GDM1 (cell line): ENCODE results near the gene TENM4.

Experiments used
- DNase-seq: peaks from one replicate; lab custom pipeline; 2025; lab: John Stamatoyannopoulos, UW

Gene TENM4

DNA sequence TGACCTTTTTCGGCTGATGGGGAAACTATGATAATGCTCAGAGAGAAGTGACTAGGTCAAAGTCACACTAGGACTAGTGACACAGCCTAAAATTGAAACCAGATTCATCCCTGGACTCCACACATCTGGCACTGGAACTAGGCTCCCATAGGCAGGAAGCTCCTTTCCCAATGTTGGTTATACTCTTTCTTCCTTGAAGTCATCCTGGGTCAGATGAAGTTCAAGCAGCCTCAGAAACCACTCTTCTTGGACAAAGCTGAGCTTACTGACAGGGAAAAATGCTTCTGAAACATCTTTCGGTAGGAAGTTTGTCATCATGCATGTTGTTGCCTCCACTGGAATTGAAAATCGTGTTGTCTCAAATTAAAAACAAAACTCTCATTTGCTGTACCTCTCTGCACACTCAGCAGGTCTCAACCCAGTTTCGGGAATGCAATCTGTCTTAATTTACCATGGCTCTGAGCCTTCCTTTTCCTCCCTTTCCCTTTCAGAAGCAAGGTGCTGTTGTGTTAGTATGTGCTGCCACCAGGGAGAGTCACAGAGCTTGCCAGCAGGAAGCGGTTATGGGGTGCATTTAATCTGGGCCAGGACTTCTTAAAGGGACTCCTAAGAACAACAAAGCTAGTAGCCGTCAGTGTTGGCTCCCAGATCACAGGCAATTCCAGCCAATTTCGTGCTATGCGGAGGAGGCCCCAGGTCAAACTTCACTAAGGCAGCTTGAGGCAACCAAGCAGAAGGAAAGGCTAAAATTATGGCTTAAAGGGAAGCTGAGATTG lies 384.8 kb downstream of the TENM4 start:
- no peak for DNase-seq

DNA sequence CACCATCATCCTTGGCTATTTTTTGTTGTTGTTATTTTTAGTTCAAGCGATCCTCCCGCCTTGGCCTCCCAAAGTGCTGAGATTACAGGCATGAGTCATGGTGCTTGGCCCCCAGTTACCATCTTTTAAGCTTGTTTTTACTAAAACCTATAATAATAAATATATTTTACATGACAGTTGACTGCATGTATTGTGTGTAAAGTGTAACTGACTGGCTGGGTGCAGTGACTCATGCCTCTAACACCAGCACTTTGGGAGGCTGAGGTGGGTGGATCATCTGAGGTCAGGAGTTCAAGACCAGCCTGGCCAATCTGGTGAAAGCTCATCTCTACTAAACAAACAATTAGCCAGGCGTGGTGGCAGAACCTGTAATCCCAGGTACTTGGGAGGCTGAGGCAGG lies 386.2 kb downstream of the TENM4 start:
- DNase-seq: no peak

DNA sequence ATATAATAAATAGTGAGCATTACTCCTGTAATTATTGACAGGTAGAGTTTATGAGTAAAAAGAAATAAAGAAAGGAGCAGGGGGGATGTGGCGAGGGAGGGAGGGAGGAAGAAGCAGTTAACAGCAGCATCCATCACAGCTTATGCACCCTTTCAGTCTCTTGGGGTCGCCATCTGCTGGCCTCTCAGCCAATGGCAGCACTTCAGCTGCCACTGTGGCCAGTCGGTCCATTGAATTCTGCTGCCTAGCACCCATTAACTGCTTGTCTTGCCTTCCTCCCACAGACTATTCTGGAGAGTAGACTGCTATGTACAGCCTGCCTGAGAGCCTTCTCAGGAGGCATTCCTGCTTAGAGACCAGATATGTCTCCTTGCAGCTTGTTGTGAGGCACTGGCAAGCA lies 388.3 kb downstream of the TENM4 start:
- DNase-seq: no peak

DNA sequence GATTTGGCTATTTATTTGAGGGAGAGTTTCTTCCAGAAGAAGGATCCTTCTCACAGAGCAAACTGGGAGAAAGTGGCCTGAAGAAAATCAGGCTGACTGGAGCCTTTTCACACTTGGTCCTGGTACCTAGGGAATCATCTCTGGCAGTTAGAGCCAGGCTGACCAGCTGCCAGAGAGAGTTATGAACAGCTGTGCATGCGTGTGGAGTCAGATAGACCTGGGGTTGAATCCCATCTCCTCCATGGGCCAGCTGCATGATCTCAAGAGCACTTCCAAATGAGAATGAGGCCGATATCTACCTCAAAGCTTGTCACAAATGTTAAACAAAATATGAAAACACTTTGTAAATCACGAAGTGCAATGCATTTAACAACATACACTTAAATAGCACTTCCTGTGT lies 390.0 kb downstream of the TENM4 start:
- no peak for DNase-seq

DNA sequence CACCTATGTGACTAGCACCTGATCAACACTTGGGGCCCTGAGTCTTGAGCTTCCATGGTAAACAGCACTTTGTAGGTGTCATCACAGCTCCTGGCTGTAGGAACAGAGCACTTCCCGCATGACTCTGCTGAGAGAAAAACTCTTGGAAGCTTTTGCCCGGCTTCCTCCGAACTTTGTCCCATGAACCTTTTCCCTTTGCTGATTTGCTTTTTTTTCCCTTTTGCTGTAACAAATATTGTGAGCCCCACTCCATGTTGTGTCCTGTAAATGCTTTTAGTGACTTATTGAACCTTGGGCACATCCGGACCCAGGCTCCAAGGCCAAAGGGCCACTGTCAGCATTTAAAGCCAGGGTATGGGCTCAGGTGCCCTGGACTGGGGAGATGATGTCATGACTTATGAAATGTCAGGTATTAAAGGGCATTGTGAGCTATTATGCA lies 391.1 kb downstream of the TENM4 start:
- no peak for DNase-seq

DNA sequence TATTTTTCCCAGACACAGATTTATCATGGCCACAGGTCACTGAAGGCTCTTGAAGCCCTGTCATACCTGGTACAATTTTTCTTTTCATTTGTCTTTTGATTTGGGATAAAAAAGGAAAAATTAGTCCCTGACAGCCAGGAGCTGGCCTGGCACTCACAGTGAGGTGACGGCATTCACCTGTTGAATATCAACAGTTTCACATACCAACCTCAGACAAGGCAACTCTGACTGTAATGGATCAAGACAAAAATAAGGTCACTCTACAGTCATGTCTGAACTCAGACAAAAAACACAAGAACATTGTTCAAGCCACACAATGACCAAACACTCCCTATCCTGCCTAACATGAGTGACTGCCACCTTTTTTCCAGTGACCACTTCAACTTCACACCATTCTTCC lies 392.9 kb downstream of the TENM4 start:
- DNase-seq: no peak

DNA sequence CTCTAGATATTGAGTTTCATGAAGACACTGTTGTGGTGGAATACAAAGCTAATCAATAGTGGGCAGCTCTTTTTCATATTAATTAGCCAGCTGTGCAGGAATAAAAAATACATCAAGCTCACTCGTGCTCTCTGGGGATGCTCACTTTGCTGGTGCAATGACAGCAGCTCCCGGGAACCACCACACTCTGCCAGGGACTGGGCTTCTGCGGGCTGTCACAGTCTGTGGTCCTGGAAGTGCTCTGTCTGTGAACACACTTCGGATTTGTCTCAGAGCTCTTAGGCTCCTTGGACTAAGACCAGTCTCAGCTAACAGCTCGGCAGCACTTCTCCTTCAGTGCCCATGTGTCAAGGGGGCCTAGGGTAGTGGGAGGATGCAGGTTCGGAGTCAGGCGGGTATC lies 393.5 kb downstream of the TENM4 start:
- no peak for DNase-seq

DNA sequence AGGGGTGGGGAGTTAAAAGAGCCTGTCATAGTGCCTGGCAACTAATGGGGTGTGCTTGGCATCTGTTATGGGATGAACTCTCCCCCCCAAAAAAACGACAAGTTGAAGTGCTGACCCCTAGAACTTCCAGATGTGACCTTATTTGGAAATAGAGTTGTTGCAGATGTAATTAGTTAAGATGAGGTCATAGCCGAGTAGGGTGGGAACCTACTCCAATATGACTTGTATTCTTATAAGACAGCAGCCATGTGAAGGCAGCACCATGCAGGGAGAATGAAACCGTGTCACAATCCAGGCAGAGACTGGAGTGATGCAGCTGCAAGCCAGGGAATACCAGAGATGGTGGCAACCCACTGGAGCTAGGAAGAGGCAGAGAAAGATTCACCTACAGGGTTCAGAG lies 394.5 kb downstream of the TENM4 start:
- DNase-seq: no peak

DNA sequence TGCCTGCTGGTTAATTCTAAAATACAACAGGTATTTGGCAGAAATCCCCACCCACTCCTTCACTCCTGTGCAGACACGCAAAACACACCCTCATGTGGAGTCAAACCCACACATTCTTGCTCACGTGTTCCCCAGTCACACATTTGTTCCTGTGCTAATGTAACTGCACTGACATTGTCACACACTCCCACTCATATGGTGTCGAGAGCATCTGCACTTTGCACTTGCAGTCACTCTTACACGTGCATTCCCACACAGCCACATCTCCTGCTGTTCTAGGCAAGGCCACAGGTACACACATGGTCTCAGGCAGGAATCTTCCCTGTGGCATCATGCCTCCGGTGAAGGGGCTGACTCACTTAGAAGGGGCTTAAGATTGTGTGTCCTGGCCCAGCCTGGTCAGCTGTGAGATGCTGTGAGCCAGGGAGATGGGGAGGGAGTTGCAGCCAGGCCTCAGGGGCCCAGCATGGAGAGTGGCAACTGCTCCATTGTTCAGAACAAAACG lies 395.0 kb downstream of the TENM4 start:
- no peak for DNase-seq

DNA sequence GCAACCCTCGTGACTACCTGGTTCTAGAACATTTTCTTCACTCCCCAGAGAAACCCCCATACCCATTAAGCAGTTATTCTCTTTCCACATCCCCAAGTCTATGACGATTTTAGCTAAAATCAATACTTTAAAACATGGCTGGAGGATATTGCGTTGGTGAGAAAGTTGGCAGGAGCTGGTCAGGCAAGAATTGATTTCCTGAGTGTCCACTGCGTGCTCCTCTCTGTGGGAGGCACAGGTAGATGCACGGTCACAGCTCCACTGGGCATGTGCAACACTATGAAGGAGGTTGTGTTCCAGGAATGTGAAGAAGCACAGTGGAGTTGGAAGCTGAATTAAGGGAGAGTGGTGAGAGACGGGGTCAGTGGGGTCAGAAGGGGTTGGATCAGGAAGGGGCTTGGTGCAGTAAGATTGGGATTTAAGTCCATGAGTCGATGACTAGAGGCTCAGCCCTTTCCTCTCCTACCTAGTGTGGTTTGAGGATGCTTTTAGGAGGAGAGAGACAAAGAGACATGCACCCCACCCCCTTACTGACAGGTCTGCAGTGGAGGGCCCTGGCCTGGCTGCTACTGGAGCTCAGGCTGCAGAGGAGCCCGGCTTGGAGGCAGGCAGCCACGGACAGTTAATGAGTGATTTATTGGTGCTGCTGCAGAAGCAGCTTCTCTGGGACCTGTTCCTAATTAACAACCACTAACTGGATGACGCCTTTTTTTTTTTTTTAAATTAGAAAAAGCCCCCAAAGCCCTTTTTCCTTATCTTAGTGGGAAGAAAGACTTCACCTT lies 395.6 kb downstream of the TENM4 start:
- DNase-seq: no peak

DNA sequence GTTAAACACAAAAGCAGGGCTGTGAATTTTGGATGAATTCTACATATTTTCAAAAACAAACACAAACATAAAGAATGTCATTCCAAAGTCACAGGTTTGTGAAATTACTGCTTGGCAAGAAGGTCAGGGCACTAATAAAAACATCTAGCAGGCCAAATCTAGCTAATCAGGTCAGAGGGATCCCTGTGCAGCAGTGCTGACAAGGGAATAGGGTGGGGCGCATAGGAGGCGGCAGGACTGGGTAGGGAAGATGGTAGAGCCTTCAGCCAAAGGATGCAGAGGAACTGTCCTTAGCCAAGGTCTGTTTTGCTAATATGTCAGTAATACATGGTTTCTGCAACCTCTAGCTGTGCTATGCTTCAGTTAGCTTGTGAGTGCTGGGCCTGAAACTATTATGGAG lies 396.6 kb downstream of the TENM4 start:
- DNase-seq: no peak

DNA sequence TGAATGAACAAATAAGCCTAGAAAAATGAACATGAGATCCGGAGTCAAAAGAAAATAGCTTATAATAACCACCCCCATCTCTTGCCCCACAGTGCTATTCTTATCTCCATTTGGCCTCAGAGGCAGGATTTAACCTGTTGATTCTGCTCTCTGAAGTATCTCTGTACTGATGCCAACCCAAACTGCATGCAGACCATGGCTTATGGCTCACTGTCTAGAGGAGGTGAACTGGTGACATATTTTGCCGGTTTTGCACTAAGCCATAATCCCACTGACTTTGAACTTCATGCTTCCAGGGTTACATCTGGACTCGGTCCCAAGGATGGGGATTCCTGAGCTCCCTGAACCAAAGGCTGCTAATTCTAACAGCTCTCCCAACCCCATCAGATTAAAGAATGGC lies 397.1 kb downstream of the TENM4 start:
- DNase-seq: no peak

DNA sequence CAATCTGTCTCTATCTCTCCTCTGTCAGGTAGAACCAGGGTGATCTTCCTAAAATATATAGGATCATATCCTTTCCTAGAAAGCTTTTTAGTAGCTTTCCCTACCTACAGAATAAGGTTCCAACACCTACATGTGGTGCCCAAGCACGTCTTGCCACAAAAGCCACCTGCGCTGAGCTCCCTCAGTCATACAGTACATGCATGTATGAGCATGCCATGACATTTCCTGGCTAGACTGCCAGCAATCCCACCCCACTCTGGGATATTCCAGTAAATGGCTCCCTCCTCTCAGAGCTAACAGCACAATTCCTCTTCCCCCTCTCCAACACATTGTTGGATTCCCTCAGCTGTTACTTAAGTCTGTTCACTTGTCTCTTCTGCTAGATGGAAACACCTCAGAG lies 398.0 kb downstream of the TENM4 start:
- DNase-seq: no peak

DNA sequence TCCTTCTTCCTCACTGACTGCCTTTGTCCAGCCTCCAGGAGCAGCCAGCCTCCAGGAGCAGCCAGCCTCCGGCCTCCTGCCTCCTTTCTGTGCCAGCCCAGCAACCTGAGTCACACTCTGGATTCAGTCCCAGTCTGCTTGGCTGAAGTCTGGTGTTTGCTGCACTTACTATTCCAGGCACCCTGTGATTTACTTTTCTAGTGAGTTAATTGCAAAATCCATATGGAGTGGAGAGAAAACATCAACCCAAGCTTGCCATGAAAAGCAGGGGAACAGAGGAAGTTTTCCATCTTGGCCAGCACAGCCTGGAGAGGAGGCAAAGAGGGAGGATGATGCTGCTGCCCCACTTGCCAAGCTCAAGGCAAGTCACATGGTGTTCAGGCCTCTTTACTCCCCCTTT lies 400.5 kb downstream of the TENM4 start:
- no peak for DNase-seq

DNA sequence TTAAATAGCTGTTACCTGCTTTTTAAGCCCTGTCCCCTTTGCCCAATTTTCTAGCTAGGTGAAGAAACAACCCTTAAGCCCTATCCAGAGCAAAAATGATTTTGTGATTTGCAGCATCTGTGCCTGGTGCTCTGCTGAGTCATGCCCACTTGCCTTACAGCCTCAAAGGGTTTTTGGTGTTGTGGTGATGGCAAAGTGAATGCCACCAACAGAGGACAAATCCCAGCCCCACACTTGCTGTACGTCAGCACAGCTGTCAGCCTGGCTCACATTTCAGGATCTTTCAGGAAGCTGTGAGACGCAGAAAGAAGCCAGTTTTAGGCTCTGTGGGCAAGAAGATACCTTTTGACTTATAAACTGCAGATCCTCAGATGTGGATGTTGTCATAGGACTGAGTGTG lies 401.7 kb downstream of the TENM4 start:
- no peak for DNase-seq

DNA sequence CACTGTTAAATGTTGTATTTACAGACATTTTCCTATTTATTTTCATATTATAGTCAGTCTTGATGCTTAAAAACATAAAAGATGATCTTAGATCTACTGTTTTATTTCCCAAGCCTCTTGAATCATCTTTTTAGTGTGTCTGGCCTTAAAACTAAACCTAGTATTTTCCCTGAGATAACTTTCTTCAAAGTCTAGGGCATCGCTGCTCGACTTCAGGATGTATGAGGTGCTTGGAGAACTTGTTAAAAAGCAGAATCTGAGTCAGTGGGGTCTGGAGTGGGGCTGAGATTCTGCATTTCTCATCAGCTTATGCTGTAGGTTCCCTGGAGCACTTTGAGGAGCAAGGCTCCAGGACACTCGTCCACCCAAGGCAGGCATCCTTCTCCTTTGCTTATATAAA lies 404.9 kb downstream of the TENM4 start:
- no peak for DNase-seq

DNA sequence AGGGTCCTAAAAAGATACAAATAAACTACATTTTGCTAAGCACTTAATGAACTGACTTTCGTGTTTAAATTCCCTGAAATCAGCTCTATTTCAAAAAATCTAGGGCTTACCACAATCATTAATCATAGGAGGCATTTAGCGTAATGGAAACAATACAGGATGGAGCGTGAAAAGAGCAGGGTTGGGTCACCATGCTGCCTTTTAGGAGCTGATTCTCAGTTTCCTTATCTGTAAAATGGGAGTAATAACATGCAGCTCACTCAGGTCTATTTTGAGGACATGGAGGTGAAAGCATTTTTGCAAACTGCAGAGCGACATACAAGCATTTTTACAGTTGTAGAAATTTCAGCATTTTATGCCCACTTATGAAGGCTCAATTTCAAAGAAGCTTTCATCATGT lies 407.0 kb downstream of the TENM4 start:
- DNase-seq: no peak

DNA sequence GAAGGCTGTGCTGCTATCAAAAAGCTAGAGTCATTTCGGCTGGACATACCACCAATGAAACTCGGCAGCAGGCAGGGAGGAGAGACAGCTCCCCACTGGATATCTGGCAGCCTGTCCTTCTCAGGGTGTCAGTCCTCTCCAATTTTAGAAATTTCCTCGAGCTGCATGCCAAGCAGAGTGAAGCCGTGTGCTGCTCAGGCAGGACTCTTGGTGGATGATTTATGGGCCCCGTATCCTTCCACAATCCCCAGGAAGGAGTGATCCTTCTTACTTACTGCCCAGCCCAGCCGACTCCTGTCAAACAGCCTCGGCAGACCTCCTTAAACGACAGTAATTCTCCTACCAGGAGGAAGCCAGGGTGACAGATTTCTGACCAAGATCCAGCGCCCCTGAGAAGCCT lies 410.4 kb downstream of the TENM4 start:
- no peak for DNase-seq

DNA sequence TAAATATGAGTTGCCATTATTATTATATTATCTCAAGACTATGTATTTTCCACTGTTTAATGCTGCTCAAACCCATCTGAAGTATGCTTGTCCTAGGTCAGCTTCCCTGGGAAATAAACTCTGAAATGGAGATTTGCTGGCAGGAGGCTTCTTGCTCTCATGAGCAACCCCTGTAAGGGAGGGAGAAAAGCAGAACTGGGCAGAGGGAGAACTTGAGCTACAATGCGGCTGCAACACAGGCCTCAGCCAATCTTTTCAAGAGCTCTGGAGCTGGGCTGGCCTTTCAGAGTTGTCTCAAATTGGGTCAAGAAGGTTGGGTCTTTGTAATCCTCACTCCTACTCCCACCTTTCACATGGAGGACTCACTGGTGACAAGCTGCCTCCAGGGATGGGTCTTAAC lies 412.6 kb downstream of the TENM4 start:
- DNase-seq: no peak

DNA sequence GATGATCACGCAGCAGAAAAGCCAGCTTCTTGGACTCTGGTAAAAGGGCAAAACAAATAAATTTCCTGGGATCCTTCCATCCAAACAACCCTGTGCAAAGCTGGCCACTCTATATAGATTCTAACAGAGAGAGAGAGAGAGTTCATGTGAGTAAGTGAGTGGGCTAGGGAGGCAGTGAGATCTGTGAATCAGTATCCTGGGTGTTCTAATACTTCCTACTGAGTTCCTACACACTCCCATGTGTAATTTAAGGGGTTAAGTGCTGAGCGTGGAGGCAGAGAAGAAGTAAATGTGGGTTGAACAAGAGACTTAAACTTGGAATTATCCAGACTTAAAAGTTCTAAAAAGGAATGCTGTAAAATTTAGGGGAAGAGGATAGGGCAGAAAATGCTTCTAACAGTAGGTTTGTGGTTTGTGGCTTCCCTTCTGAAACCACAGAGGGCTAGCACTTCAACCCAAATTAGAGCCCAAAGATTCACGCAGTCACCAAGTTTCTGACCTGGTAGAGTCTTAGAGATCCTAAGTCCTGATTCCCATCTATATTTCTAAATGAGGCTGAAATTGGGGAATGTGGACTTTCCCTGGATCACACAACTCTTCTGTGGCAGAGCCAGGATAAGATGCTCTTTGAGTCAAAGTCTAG lies 413.9 kb downstream of the TENM4 start:
- DNase-seq: no peak

DNA sequence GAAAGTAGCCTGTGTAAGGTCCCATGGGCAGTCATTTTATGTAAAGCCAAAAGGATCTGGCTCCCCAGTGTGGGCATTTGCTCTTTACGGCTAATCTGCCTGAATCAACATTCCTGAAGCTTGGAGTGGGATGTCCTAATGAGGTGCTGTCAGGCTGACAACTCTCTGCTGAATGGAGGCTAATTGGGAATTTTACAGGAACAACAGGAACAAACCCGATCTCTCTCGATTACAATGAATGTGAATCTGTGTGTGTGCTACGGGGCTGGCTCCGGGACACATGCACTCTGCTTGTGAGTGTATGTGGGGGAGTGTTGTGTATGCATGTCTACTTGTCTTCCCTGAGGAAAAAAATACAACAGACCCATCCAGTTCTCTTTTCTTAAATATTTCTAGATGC lies 415.2 kb downstream of the TENM4 start:
- no peak for DNase-seq

DNA sequence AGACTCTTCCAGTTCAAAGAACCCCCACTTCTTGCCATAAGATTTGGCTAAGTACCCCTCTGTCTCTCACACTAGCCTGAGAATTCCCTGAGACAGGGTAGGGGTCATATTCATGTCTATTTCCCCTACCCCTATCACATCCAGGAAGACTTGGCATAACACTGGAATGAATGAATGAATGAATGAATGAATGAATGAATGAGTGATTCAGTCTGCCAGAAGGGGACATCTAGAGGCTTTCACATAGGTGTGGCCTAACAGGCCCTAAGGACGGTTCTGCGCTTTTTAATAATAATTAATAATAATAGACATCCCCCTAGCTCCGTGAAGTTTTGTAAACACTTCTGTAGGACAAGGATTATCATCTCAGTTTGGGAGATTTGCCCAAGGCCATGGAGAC lies 415.7 kb downstream of the TENM4 start:
- no peak for DNase-seq

DNA sequence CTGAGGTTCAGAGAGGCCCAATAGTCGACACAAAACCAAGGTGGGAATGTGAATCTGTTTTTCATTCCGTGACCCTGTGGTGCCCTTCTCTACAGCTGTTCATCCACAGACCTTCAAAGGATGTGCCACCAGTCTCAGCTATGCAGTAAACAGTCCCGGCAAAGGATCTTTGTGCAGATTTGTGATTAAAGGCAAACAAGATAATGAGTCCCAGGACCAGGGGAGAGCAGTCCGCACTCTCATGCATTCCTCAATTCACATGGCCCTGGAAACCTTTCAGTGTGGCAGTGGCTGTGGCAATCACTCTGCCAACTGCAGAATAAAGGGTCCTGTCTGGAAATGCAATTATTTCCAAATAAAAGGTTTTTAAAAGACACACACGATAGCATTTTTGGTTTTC lies 418.6 kb downstream of the TENM4 start:
- DNase-seq: no peak
